Nasal cavity respiratory epithelium epithelial cell of viscerocranial mucosa (primary cell): Measurements from ENCODE around the gene RDM1. TPM values are rescaled to one million over a fixed set of nuclear protein-coding genes. Genes with fewer than 3 reads are reported as not detected.

Experiments
- total RNA-seq: library from RNA; depleted of rRNA; stranded (reverse); fragments of >200 nt; gene quantifications from 2 replicates; pipeline ENCODE4 v1.2.3, GENCODE V29; 2014

RDM1 gene
- total RNA-seq: 0.14 TPM in 1 of 2 replicates, not detected in the other

GRCh38 chr17:35930211-35931065, at the start of gene RDM1:
RDM1 (minus strand) TSS chr17:35930773; CDS start chr17:35930727, 46 bp downstream.

GRCh38 chr17:35943537-35943936, 13.0 kb upstream of the RDM1 start, which contains the start of gene LYZL6:
LYZL6 (minus strand) TSS chr17:35943713; CDS start chr17:35939356, 4,357 bp downstream.

GRCh38 chr17:35879773-35880654, 50.6 kb downstream of the RDM1 start, which contains the start of gene CCL5:
CCL5 (minus strand) TSS chr17:35880360.

GRCh38 chr17:35868737-35869136, 61.8 kb downstream of the RDM1 start, which contains the start of gene HEATR9:
HEATR9 (minus strand) TSS chr17:35868891; CDS start chr17:35868742, 149 bp downstream.

Other genes with a start within 250 kb of the RDM1 start
- 0.57 and 0.68 TPM in 2 replicates for gene RASL10B, start 199.1 kb downstream of the RDM1 start, total RNA-seq
- gene GAS2L2, start 177.5 kb downstream of the RDM1 start, total RNA-seq: under 0.01 and 0.07 TPM in 2 replicates
- not detected in 2 replicates for gene C17orf50, start 169.9 kb downstream of the RDM1 start, total RNA-seq
- gene MMP28, start 135.1 kb downstream of the RDM1 start, total RNA-seq: 31.8 and 151 TPM in 2 replicates
- gene TAF15, start 121.3 kb downstream of the RDM1 start, total RNA-seq: 68.0 and 178 TPM in 2 replicates
- gene HEATR9, start 61.9 kb downstream of the RDM1 start, total RNA-seq: not detected in 2 replicates
- gene CCL5, start 50.4 kb downstream of the RDM1 start, total RNA-seq: 0.07 and 0.34 TPM in 2 replicates
- gene LYZL6, start 12.9 kb upstream of the RDM1 start, total RNA-seq: not detected in 2 replicates
- gene CCL16, start 50.7 kb upstream of the RDM1 start, total RNA-seq: not detected in 2 replicates
- not detected in 2 replicates for gene CCL14, start 56.0 kb upstream of the RDM1 start, total RNA-seq
- not detected in 2 replicates for gene CCL15, start 70.8 kb upstream of the RDM1 start, total RNA-seq
- gene CCL23, start 87.2 kb upstream of the RDM1 start, total RNA-seq: not detected in 2 replicates
- gene CCL18, start 133.5 kb upstream of the RDM1 start, total RNA-seq: not detected in 2 replicates
- gene CCL3, start 159.4 kb upstream of the RDM1 start, total RNA-seq: not detected in 2 replicates
- gene CCL4, start 173.1 kb upstream of the RDM1 start, total RNA-seq: not detected in 2 replicates
- 1.4 and 3.2 TPM in 2 replicates for gene TBC1D3B, start 245.9 kb upstream of the RDM1 start, total RNA-seq